Lower lobe of right lung (tissue), 2 donors: ENCODE results near the gene KRT35. TPM values are rescaled to one million over a fixed set of nuclear protein-coding genes. Genes with fewer than 3 reads are reported as not detected.

ENCODE experiments used
- ATAC-seq, 2 donors: fragments of 200-7000 bp; cut with Tn5 transposase; one replicate each; pipeline ENCODE4 v1.9.1; 2020 to 2022; ENCODE audit warnings: mild to moderate bottlenecking in 2 of 2, moderate library complexity in 2 of 2
- DNase-seq: peaks from one replicate; pipeline ENCODE4 v3.0.0-alpha.2; 2020
- H3K27ac ChIP-seq: fragments of 200-600 bp; one replicate; pipeline ENCODE4 v1.8.0; 2022
- H3K27me3 ChIP-seq: fragments of 200-600 bp; one replicate; pipeline ENCODE4 v1.8.0; 2022; ENCODE audit warnings: low read depth
- H3K36me3 ChIP-seq: fragments of 200-600 bp; one replicate; pipeline ENCODE4 v1.8.0; 2022; ENCODE audit warnings: mild to moderate bottlenecking
- H3K4me1 ChIP-seq: fragments of 200-600 bp; one replicate; pipeline ENCODE4 v1.8.0; 2022
- H3K4me3 ChIP-seq: fragments of 200-600 bp; one replicate; pipeline ENCODE4 v1.8.0; 2022; ENCODE audit warnings: mild to moderate bottlenecking
- H3K9me3 ChIP-seq: fragments of 200-600 bp; one replicate; pipeline ENCODE4 v1.8.0; 2022
- CTCF ChIP-seq: fragments of 200-600 bp; IDR thresholded peaks from one replicate; pipeline ENCODE4 v1.8.0; 2022; ENCODE audit warnings: antibody characterized with exemption, mild to moderate bottlenecking
- intact Hi-C: fragments of 100-400 bp; cut with DNase I; formaldehyde crosslinking; loops from one replicate; pipeline ENCODE4 v1.11.0; 2022
- total RNA-seq: library from RNA; stranded (reverse); fragmentation: NEBNext Ultra II Directional; extraction: Animal tissue kit (Norgen Biotek cat#: 25700); gene quantifications from one replicate; pipeline ENCODE4 v1.2.1, GENCODE V29; 2021
- donor health status: DM: no; HTN: yes; CAD: no; lungs with severe emphysema.

KRT35 gene
- total RNA-seq, 1 donor from 2014 or later = not detected

GRCh38 chr17:41520821-41521521 is 40.0 kb upstream of the KRT35 start:
- no peak for DNase-seq
- intact Hi-C loops = no loop called here
- Histone ChIP-seq H3K27me3 (no peaks in the 10 kb centered on the region), H3K4me1 (peaks cover 28% of the 10 kb centered on the region), H3K4me3 (no peak overlapping the region), H3K27ac (peak overlapping the region; percentile 68), H3K9me3 (no peaks in the 10 kb centered on the region), H3K36me3 (peaks cover 11% of the 10 kb centered on the region)
- peak in 1 of 2 donors; percentile 0 for ATAC-seq
- no peak for TF ChIP-seq CTCF

DNA sequence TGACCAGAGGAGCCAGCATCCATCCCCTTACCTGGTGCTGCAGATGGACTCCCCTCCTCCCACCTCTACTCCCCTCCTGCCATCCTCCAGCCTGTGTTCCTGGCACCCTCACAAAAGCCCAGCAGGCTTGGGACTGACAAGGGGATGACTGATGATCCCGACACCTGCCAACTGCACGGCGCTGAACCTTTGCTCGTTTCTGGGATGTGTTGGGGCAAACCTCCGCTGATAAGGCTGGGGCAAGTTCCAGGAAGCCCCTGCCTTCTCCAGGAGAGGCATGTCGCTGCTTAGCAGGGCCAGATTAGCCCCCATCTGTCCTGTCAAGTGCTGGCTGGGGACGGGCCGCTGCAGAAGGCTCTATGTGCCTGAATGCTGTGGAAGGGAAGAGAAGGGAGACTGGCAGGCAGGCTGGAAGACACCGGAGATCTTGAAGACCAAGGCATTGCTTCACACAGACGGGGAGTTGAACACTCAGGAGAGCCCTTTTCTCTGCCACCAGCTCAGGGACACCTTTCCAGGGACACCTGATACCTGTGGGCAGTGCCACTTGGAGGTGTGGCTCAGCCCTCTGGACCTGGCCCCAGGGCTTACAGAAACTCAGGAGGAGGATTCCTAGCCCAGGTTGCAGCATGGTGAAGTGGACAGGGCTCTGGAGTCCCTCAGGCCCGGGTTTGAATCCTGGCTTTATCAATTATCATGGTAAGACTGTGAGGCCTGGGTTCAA is 38.7 kb upstream of the KRT35 start:
- Histone ChIP-seq H3K27ac (peak overlapping the region; percentile 68), H3K36me3 (peaks cover 9% of the 10 kb centered on the region), H3K9me3 (no peaks in the 10 kb centered on the region), H3K27me3 (no peaks in the 10 kb centered on the region), H3K4me1 (peaks cover 28% of the 10 kb centered on the region), H3K4me3 (no peak overlapping the region)
- no peak for TF ChIP-seq CTCF
- peak; percentile 4 to 30 for ATAC-seq
- intact Hi-C loops = no loop called here
- DNase-seq = no peak

- Histone ChIP-seq H3K4me3 (no peak within 1 kb of the TSS), H3K4me1 (peaks cover 25% of the 10 kb centered on the region), H3K36me3 (peaks cover 2% of the 10 kb centered on the region), H3K27ac (no peak within 1 kb of the TSS), H3K27me3 (no peaks in the 10 kb centered on the region), H3K9me3 (no peaks in the 10 kb centered on the region)
- ATAC-seq (no peak), DNase-seq (no peak)
- intact Hi-C loops = no loop called here
- no peak for TF ChIP-seq CTCF
Measured at GRCh38 chr17:41518789-41519449, 38.0 kb upstream of the KRT35 start, which contains the start of gene KRT15. KRT15 (minus strand) TSS chr17:41518890; CDS start chr17:41518827, 63 bp downstream.

DNA sequence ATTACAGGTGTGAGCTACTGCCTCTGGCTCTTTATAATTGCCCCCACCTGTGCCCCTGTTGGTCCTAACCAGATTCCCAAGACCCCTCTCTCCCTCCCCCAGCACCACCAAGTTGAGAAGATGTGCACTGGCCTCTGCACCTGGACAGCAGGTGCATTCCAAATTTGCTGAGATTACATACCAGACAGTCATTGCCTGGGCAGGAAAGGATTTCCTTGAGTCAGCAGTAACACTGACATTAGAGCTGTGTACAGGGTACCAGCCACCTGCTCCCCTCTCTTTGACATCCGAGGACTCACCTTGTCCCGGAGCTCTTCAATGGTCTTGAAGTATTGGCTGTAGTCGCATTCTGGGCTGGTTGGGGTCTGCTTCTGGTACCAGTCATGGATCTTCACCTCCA is 37.1 kb upstream of the KRT35 start:
- no peak for ATAC-seq
- no peak for TF ChIP-seq CTCF
- Histone ChIP-seq H3K36me3 (no peaks in the 10 kb centered on the region), H3K27me3 (no peaks in the 10 kb centered on the region), H3K27ac (no peak overlapping the region), H3K9me3 (no peaks in the 10 kb centered on the region), H3K4me3 (no peak overlapping the region), H3K4me1 (peaks cover 16% of the 10 kb centered on the region)
- intact Hi-C loops = no loop called here
- DNase-seq = no peak

- intact Hi-C loops = no loop called here
- ATAC-seq = no peak
Measured at GRCh38 chr17:41516830-41517283, 35.9 kb upstream of the KRT35 start.

More at GRCh38 chr17:41516830-41517283, 35.9 kb upstream of the KRT35 start:
- Histone ChIP-seq H3K9me3 (no peaks in the 10 kb centered on the region), H3K36me3 (no peaks in the 10 kb centered on the region), H3K4me1 (peaks cover 5% of the 10 kb centered on the region), H3K27ac (no peak overlapping the region), H3K27me3 (no peaks in the 10 kb centered on the region), H3K4me3 (no peak overlapping the region)
- no peak for TF ChIP-seq CTCF
- peak; percentile 65 for DNase-seq
